CD4-positive, alpha-beta T cell treated with Interleukin-6 for 4 hours (primary cell): ENCODE measurements around the gene RPA3.
"Not testable (repeated sequence)": the region's sequence is repeated elsewhere in the genome, so short reads cannot be mapped to it uniquely, and the experiment has no call there.

Experiments used
- DNase-seq: peaks from one replicate; pipeline ENCODE4 v3.0.0-alpha.2; 2020; ENCODE audit warnings: mixed read lengths

Gene RPA3

DNA sequence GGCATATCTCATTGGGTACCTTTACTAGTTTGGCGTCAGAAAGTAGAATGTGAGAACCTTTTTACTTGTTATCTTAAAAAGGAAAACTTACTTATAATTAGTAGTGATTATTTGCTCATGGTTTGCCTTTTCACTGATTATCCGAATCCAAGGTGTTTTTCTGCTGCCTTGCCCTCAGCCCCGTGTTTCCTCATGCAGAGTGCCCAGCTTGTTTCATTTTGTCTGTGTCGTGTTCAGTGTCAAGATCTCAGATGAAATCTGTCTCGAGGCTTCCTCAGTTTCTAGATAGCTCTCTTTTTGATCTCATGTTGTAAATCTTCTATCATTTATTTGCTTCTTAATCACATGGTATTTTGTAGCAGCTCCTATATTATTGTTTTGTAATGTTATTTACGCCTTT is 30.1 kb downstream of the RPA3 start:
- DNase-seq = no peak

DNA sequence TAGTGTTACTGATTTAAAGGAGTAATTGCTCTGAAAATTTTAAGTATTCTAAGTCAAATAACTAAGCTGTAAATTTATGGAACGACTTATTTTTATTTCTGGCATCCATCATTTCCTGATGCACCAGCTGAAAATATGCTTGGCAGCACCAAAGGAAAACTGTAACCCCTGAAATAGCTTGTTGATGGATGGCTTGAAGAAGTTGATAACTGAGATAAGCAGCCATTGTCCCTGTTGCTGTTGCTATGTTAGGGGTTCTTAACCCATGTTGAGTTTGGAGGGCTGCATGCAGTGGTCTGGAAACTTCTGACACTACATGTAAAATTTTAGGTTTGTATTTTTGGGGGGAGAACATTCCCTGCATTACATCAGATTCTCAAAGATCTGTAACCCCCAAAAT is 30.6 kb downstream of the RPA3 start:
- DNase-seq = no peak

DNA sequence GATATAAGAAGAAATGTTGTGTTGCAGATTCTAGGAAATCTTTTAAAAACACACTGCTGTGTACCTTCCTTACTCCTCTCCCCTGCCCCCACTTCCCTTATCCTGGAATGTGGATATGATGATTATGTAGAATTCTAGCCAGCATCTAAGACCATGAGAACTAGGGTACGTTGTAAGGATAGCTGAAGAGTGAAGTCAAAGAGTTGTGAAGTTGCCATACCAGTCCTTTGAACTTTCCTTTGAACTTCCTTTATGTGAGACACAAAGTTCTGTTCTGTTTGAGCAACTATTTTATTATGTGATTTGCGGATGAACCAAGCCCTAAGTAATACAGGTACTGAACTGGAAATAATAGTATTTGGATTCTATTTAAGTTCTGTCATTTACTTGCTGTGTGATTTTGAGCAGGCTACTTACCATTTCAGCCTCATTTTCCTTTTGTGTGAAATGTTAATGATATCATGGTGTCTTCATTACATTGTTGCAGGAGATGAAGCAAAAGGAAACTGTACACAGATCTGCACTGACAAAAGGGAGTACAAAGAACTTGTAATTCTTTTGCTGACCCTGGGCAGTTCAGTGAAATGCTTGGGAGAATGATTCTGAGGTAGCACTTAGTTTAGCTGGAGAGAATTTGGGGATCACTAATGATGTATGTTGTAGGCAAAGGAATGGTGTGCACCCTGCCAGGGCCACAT is 31.4 kb downstream of the RPA3 start:
- DNase-seq = no peak

DNA sequence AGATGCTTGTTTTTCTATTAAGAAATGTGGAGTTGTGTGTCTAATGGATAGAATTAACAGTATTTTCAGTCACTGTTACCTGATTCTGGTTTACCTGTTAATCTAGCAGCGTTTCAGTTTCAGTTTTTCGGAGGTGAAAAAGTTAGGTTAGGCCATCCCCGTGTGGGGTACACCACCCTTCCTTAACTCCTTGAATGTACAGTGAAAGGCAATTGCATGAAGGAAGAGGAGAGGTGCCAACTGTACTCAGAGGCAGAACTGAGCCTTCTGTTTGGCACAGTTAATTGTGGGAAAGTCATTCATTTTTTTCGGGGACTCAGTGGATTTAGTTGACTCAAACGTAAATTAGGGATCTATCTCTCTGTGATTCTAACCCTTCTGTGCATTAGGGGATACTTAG is 35.5 kb downstream of the RPA3 start:
- no peak for DNase-seq

DNA sequence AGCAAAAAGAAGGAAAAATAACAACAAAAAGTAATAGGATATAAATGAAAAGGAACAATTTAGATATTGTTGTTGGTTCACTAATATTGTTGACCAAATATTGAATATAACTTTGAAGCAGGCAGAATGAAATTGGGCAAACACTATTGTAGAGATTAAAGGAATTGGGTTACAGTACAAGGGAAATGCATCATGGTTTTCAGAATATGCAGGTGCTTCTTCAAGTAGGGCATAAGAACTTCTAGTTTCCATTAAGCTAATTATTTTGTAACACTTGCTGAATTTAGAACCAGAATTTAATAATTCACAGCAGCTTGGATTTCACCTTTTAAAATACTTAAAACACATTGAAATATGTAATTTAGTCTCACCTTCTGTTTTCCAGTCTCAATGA is 36.5 kb downstream of the RPA3 start:
- DNase-seq = no peak

DNA sequence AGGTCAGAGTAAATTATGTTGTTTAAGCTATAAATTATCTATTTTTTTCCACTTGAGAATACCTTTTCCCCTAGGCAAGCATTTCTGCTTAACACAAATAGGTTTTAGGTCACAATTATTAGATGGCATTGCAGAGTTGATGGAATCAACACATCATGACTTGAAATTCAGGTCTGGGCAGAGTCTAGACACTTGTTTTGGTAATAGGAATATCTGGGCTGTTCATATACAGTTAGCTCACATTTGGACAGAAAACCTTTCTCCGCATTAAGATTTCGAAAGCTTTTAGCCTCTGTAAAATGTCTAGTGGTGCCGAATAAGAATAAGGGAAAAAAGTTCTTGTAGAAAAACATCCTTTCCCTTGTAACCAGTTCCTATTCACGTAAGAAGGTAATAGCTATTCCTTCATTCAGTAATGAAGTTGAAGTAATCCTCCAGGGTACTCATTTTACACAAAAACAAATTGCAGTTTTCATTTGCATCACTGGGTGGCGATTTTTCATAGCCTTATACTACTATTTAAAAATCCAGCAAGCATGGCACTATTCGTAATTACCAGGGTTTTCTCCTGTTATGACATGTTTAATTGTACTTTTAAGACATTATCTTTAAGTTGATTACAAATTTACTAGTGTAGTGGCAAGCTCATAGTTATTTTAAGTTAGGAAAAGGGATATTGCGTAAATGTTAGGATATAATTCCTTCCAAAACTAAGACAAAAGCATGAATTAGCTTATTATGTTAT is 37.0 kb downstream of the RPA3 start:
- peak; percentile 60 for DNase-seq

DNA sequence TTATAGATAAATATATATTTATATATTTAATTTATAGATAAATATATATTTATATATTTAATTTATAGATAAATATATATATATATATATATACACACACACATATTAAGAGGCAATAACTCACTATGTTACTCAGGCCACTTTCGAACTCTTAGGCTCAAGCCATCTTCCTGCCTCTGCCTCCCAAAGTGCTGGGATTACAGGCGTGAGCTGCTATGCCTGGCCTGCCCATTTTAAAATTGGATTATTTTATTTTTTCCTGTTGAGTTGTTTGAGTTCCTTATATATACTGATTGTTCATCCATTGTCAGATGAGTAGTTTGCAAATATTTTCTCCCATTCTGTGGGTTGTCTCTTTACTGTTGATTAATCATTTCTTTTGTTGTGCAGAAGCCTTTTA is 38.8 kb downstream of the RPA3 start:
- DNase-seq = not testable (repeated sequence)

DNA sequence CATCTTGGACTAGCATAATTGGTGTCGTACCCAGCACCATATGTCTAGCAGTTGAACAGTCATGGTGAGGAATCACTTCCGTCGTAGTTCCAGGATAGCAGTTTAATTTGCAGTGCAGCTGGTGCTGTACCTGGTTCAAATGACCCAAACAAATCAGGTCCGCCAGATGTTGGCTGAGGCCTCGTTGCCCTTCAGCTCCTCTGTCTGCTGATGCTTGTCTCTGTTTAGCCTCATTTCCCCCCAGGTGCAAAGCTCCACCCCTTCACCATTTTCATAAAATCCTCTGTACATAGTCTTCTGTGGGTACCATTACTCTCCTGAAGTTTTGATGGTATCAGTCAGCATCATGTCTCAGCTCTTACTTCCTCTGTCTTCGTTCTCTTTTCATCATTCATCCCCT is 42.7 kb downstream of the RPA3 start:
- no peak for DNase-seq

DNA sequence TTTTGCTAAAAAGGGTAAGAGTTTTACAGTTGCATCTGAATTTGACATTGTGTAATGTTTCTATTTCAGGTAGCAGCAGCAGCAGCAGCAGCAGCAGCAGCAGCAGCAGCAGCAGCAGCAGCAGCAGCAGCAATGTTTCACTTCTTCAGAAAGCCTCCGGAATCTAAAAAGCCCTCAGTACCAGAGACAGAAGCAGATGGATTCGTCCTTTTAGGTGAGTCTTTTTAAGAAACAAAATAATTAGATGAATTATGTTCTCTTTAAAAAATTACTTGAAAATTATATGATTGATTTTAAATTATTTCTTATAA is 45.2 kb downstream of the RPA3 start:
- no peak for DNase-seq

DNA sequence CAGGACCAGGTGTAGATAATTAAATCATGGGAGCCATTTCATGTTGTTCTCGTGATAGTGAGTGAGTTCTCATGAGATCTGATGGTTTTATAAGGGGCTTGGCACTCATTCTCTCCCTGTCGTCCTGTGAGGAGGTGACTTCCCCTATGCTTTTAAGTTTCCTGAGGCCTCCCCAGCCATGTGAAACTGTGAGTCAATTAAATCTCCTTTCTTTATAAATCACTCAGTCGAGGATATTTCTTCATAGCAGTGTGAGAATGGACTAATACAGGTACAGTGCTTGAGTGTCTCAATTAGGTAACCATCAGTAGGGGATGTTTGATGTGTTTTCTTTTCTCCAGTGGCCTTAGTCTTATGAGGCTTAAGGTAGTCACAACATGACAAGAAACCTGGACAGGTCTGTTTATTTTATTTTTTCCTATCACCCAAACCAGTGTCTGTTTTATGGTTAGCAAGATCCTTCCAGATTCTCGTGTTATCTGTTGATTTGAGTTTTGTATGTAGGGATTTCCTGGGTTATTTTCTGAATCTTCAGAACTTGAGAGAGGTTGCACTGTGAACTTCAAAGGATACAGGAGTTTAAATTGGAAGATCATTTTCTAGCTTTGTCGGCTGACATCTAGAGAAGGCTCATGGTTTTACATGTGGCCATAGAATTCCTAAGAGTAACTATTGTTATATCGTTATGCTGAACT is 45.7 kb downstream of the RPA3 start:
- DNase-seq = no peak

DNA sequence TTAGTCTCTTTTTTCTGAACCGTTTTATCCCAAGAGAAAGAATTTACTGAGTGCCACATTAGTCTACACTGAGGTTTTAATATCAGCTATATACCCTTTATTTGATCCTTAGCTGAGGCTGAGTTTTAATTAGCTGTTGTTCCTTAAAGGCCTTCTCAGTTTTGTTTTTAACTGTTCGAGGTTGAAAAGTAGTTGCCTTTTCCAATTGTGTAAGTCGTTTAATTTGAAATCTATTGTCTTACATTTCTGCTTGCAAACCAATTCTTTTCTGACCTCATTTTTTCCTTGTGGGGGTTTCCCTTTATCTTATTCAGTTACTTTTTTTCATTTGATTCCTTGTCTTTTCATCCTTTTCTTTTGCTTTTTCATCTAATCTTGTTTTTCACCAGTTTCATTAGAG is 47.0 kb downstream of the RPA3 start:
- DNase-seq = no peak

DNA sequence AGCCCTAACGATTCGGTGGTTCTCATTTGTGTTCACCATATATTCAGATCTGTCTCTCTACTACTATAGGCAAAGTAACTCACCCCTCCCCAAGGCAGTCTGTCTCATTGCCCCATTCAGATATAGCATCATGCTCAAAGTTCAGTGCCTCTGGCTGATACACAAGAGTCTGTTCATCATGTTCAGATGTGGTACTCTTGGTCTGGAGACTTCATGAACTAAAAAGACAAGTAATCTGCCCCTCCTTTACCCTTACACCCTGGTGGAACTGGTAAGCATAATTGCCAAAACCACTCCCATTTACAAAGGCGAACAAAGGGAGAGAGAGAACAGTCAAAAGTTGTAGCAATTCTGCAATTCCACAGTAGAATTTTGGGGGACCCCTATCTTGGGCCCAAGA is 47.9 kb downstream of the RPA3 start:
- DNase-seq = no peak

DNA sequence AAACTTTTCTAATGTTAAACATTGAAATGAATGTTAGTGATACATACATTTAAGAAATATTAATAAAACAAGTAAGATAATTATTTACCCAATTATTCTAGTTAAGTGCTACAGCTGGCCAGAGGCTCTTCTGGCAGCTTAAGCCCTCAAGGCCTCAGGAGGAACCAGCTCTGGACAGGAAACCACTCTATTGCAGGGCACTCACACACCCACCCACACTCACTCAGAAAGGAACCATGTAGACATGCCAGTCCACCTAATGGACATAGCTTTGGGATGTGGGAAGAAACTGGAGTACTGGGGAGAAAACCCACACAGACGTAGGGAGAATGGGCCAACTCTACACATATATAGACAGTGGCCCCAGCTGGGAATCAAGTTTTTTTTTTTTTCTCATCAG is 49.7 kb downstream of the RPA3 start:
- DNase-seq = no peak

DNA sequence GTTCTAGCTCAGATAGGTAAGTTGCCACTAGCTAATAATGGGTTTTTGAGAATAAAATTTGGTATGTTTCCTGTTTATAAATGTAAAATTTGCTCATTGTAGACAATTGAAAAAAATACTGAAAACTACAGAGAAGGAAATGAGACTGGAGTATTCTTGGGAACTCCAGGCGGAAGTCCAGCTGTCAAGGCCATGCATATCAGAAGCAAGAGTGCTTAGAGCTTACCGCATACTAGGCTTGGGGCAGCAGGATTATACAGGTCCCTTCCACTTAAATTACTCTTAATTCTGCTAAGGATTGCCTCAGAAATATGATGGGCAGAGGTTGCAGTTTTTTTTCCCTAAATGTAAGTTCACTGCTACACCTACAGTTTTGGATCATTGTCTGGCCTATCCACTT is 51.2 kb downstream of the RPA3 start:
- DNase-seq = no peak

DNA sequence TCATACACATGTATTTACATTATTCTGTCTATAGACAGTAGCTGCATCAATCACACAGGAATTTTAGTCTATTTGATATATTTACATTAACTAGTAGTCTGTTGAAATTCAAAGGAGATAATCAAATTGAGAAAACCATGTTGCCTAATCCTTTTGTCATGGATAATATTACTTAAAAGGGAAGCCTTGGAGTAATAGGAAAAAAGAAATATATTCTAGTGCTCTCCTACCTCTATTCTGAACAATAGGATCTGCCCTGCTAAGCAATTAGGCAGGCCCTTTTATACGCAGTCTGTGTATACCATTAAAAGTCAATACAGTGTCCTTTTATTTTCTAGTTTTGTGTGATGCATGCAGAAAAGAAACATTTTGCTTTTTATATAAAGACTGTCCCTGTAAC is 53.4 kb downstream of the RPA3 start:
- no peak for DNase-seq

DNA sequence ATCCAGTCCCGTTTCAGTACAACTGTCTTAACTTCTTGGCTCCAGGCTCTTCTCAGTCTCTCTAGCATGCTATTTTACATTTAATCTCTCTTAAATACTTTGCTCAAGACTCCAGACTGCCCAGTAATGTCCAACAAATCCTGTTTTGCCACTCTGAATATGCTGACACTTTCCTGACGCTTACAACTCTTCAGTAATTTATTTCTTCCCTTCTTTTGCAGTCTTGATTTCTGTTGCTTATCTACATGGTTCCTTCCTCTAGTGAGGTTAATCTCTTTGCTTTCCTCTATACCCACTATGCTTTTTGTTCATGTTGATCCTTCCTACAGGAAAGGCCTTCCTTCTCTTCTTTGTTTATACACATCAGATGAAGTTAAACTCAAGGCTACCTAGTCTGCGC is 54.1 kb downstream of the RPA3 start:
- DNase-seq = no peak

DNA sequence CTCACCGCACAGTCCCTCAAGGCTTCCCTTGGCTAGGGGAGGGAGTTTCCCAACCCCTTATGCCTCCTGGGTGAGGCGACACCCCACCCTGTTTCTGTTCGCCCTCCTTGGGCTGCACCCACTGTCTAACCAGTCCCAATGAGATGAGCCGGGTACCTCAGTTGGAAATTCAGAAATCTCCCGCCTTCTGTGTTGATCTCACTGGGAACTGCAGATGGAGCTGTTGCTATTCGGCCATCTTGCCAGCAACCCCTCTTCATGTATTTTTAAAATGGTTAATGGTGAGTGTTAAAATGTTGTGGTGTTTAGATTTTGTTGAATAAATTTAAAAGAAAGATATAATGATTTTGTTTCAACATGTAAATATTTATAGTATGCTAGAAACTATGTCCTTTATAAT is 55.9 kb downstream of the RPA3 start:
- DNase-seq = no peak

DNA sequence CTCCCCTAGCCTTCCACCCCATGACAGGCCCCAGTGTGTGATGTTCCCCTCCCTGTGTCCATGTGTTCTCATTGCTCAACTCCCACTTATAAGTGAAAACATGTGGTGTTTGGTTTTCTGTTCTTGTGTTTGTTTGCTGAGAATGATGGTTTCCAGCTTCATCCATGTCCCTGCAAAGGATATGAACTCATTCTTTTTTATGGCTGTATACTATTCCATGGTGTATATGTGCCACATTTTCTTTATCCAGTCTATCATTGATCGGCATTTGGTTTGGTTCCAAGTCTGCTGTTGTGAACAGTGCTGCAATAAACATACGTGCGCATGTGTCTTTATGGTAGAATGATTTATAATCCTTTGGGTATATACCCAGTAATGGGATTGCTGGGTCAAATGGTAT is 61.9 kb downstream of the RPA3 start:
- not testable (repeated sequence) for DNase-seq

DNA sequence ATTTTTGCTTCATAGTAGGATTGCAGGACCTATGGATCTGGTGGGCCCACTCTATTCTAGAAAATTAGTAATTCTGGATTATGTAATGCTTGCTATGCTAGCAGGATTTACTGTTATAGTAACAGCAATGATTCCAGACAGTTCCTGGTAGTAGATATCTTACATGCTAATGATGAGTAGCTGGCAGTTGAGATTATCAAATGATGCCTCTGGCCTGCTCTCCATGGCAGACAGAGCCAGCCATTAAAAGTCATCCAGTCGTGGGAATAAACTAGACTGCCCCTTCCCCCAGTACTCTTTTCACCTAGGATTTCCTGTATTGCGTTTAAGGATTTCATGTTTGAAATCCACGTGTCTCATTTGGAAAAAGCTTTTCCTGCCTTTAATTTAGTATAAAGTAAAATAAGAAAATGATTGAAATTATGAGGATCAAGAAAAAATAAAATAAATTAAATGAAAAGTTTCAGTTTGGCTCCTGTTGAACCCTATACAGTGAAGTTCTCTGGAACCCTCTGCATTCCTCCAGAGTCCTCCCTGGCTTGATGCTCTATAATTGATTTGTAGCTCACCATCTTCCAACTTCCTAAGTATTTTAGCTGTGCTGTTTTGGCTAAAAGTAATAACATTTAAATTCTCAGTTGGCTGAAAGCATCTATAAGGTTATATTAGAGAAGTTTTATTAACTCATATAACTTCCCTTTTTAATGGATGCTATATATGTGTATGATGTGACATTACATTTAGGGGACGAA is 63.3 kb downstream of the RPA3 start:
- DNase-seq = no peak

DNA sequence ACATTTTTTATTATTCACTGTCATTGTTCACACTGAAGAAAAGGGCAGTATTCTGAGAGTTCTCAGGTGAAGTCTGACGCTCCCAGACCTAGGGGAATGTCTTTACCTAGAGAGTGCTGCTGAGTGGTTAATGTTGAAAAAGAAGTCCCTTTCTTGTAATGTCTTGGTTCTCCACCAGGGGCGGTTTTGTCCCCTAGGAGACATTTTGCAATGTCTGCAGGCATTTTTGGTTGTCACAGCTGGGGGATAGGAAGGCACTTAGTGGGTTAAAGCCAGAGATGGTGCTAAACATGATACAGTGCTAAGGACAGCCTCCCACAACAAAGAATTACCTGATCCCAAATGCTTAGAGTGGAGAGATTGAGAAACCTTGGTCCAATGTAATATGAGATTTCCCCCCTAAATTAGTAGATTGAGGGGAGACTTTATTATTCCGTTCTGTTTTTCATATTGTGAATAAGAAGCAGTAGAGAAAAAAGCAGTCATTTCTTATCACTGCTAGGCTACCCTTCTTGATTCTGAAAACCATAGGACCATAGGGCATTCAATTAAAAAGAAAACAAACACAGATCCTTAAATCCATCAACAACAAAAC is 64.7 kb downstream of the RPA3 start:
- DNase-seq = peak; percentile 37

DNA sequence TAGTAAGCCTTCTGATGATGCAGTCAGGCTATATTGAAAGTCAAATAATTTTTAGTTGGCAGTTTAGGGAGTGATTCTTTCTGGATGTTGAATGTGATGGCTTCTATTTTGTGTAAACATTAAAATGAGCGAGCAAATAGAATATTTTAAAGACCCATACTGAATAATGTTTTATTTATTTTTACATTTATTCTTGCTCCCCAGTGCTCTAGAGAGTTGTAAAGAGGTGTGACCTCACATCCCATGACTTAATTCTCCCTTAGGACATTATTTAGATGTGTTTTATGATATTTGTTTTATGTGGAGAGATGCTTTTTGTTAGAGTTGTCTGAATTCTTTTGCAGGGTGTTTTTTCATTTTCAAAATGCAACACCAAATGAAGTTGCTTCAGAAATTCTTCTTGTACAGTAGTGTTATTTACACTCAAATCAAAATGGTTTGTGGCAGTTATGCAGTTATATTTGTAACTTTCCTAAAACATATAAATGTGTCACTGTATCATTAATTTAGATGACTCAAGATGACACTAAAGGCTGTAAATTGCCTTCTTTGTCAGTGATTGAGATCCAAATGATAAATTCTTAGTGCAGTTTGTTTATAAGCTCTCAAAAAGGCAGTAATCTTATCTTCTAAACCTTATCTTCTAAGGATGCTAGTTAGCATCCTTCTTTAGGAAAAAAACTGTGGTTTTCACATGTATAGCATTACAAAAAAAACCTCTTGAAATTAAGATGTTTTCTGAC is 65.4 kb downstream of the RPA3 start:
- no peak for DNase-seq

DNA sequence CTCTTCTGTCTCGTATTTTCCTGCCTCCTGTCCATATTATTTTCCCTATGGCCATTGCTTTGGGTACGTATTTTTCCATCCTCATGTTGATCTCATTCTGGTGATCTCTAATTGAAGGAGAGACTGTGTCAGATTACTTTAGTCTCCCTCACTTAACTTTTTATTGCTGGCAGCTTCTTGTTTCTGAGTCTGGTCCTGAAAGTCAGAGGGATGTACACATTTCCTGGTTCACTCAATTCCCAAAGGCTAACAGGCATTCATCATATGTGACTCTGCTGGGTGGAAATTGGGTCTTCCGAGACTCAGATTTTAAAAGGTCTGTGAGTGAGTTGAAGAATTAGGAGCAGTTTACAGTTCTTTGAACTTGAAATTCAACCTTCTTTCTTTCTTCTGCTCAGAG is 66.9 kb downstream of the RPA3 start:
- DNase-seq = no peak
